Parathyroid adenoma (tissue), 2 donors: ENCODE measurements around the gene LRRK1.

Experiments used
- H2AFZ ChIP-seq: fragments of 300-600 bp; sonication (generic); one replicate; pipeline ENCODE4 v1.7.0; 2017; ENCODE audit warnings: antibody characterized with exemption, mild to moderate bottlenecking
- H3K27ac ChIP-seq: fragments of 300-600 bp; sonication (generic); one replicate; pipeline ENCODE4 v1.7.0; 2017
- H3K27me3 ChIP-seq: fragments of 300-600 bp; sonication (generic); one replicate; pipeline ENCODE4 v1.7.0; 2017; ENCODE audit warnings: low read length; ENCODE audit not compliant: control insufficient read depth, insufficient read depth
- H3K36me3 ChIP-seq: fragments of 300-600 bp; sonication (generic); one replicate; pipeline ENCODE4 v1.7.0; 2017; ENCODE audit warnings: low read length; ENCODE audit not compliant: control insufficient read depth, insufficient read depth
- H3K4me1 ChIP-seq: fragments of 300-600 bp; sonication (generic); one replicate; pipeline ENCODE4 v1.7.0; 2017; ENCODE audit warnings: control low read depth
- H3K4me2 ChIP-seq: fragments of 300-600 bp; sonication (generic); one replicate; pipeline ENCODE4 v1.7.0; 2017; ENCODE audit warnings: low read length
- H3K4me3 ChIP-seq: fragments of 300-600 bp; sonication (generic); one replicate; pipeline ENCODE4 v1.7.0; 2017; ENCODE audit warnings: low read depth, low read length
- H3K79me2 ChIP-seq: fragments of 300-600 bp; sonication (generic); one replicate; pipeline ENCODE4 v1.7.0; 2017; ENCODE audit warnings: control low read depth
- H3K9ac ChIP-seq: fragments of 300-600 bp; sonication (generic); one replicate; pipeline ENCODE4 v1.7.0; 2017; ENCODE audit warnings: mild to moderate bottlenecking
- H3K9me3 ChIP-seq: fragments of 300-600 bp; sonication (generic); one replicate; pipeline ENCODE4 v1.7.0; 2017; ENCODE audit warnings: low read length; ENCODE audit not compliant: control insufficient read depth
- TF ChIP-seq, protein P1 (sequence below): fragments of 300-600 bp; sonication (generic); IDR thresholded peaks from one replicate; pipeline ENCODE4 v1.7.0; 2017; ENCODE audit warnings: antibody characterized with exemption, mild to moderate bottlenecking
- donor health status: primary hyperparathyroidism.

LRRK1 gene

DNA sequence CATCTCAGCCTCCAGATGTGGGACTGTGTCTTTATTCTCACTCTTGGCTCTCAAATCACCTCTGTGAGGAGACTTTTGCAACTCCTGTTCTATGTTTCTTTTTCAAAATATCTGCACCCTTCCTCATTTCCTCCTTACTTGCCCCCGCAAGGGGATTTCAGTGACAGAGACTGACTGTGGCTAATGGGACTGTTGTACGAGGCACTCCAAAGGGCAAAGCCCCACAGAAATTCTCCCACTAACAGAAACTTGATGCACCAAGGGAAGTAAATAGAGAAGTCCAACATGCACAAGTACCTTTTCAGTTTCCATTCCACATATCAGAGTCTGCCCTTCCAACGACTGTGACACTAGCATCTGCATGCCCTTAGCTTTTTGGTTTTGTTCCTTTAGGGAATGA, 69.7 kb downstream of the LRRK1 start:
- H3K27ac ChIP-seq, result no peak overlapping the region
- H3K36me3 ChIP-seq, result no peaks in the 10 kb centered on the region
- H2AFZ ChIP-seq, result no peak overlapping the region
- no peaks in the 10 kb centered on the region for H3K79me2 ChIP-seq
- no peak overlapping the region for H3K9ac ChIP-seq
- TF ChIP-seq, protein P1, sequence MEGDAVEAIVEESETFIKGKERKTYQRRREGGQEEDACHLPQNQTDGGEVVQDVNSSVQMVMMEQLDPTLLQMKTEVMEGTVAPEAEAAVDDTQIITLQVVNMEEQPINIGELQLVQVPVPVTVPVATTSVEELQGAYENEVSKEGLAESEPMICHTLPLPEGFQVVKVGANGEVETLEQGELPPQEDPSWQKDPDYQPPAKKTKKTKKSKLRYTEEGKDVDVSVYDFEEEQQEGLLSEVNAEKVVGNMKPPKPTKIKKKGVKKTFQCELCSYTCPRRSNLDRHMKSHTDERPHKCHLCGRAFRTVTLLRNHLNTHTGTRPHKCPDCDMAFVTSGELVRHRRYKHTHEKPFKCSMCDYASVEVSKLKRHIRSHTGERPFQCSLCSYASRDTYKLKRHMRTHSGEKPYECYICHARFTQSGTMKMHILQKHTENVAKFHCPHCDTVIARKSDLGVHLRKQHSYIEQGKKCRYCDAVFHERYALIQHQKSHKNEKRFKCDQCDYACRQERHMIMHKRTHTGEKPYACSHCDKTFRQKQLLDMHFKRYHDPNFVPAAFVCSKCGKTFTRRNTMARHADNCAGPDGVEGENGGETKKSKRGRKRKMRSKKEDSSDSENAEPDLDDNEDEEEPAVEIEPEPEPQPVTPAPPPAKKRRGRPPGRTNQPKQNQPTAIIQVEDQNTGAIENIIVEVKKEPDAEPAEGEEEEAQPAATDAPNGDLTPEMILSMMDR, result no peak
- H3K9me3 ChIP-seq, result no peaks in the 10 kb centered on the region
- H3K4me1 ChIP-seq, result no peaks in the 10 kb centered on the region
- H3K27me3 ChIP-seq, result no peaks in the 10 kb centered on the region
- H3K4me2 ChIP-seq, result no peak overlapping the region
- H3K4me3 ChIP-seq, result no peak overlapping the region

GRCh38 chr15:100994597-100995446, 75.7 kb downstream of the LRRK1 start:
- Histone ChIP-seq H3K4me2 (no peak overlapping the region), H2AFZ (no peak overlapping the region), H3K27ac (no peak overlapping the region), H3K4me3 (no peak overlapping the region), H3K27me3 (no peaks in the 10 kb centered on the region), H3K36me3 (no peaks in the 10 kb centered on the region), H3K9me3 (no peaks in the 10 kb centered on the region), H3K9ac (no peak overlapping the region), H3K4me1 (no peaks in the 10 kb centered on the region), H3K79me2 (no peaks in the 10 kb centered on the region)
- TF ChIP-seq, protein P1, result no peak

DNA sequence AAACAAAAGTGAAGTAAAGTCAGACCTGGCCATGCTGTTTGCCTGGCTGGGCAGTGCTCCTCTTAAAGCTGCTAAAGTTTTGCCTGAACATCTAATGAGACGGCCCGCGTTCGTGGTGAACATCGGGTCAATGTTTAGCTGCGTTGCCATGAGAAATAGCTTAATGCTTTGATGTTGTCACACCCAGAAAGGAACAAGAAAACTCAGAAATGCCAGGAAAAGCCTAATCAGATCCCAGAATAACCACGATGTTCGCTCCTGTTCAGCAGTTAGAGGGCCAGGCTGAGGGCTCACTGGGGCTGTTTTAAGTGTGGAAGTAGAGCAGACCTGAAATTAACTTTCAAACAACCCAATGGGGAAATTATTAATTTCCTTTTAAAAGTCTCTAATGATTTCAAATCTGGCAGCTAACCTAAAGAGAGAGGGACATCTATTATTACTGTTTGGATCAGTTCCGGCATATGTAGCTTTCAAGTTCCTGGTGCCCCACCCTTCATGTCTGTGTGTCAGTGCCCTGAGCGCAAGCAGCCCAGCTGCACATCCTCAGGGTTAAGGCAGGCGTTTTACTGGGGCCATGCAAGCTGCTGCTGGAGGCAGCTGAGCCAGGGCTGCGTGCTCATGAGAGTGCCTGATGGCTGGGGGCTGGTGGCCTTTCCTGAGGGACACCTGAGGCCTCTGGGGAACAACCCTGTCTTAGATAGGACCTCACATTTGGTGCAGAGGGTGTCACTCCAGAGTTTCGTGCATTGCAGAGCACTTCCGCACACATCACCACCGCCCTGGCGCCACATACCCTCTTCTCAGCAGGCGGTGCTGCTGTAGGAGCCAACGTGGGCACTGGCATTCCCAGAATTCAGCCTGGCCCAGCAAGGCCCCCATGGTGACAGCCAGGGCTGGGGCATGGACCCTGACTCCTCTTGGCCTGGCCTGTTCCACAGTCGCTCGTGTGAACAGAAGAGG, 76.6 kb downstream of the LRRK1 start:
- Histone ChIP-seq H3K27me3 (no peaks in the 10 kb centered on the region), H3K36me3 (no peaks in the 10 kb centered on the region), H3K79me2 (no peaks in the 10 kb centered on the region), H3K27ac (no peak overlapping the region), H2AFZ (no peak overlapping the region), H3K9ac (no peak overlapping the region), H3K9me3 (no peaks in the 10 kb centered on the region), H3K4me1 (no peaks in the 10 kb centered on the region), H3K4me2 (no peak overlapping the region), H3K4me3 (no peak overlapping the region)
- TF ChIP-seq, protein P1, result no peak

GRCh38 chr15:100997442-100997841, 78.3 kb downstream of the LRRK1 start:
- TF ChIP-seq, protein P1, result no peak
- Histone ChIP-seq H2AFZ (no peak overlapping the region), H3K9ac (no peak overlapping the region), H3K9me3 (no peaks in the 10 kb centered on the region), H3K4me2 (no peak overlapping the region), H3K27me3 (no peaks in the 10 kb centered on the region), H3K36me3 (no peaks in the 10 kb centered on the region), H3K79me2 (no peaks in the 10 kb centered on the region), H3K4me3 (no peak overlapping the region), H3K27ac (no peak overlapping the region), H3K4me1 (no peaks in the 10 kb centered on the region)
